GM18868 (cell line): ENCODE measurements around the gene DHRS7.

Experiments used
- ATAC-seq: cut with Tn5 transposase; IDR thresholded peaks from one replicate; pipeline ENCODE4 v1.9.1; 2021; ENCODE audit warnings: mild to moderate bottlenecking, moderate library complexity; ENCODE audit not compliant: unreplicated experiment

DHRS7 gene

GRCh38 chr14:60164712-60165546 lies at the start of gene DHRS7:
Gene DHRS7, minus strand, starts transcription at chr14:60165398. Its CDS starts 89 bp downstream, at chr14:60165309.
- peak; percentile 84 for ATAC-seq

GRCh38 chr14:60214415-60215126 lies 49.4 kb upstream of the DHRS7 start:
- no peak for ATAC-seq

GRCh38 chr14:60214003-60214402 lies 48.8 kb upstream of the DHRS7 start:
- no peak for ATAC-seq

GRCh38 chr14:60212503-60213371 lies 47.5 kb upstream of the DHRS7 start:
- peak; percentile 93 for ATAC-seq

- no peak for ATAC-seq
Observed at GRCh38 chr14:60211153-60211552, 46.0 kb upstream of the DHRS7 start.

- no peak for ATAC-seq
Observed at GRCh38 chr14:60210703-60211102, 45.5 kb upstream of the DHRS7 start.

- peak; percentile 55 for ATAC-seq
Observed at GRCh38 chr14:60206837-60207533, 41.8 kb upstream of the DHRS7 start.

GRCh38 chr14:60206249-60206670 lies 41.1 kb upstream of the DHRS7 start:
- ATAC-seq = no peak

GRCh38 chr14:60204843-60205774 lies 39.9 kb upstream of the DHRS7 start:
- peak; percentile 45 for ATAC-seq

- peak; percentile 71 for ATAC-seq
Observed at GRCh38 chr14:60204104-60204842, 39.1 kb upstream of the DHRS7 start.

- no peak for ATAC-seq
Observed at GRCh38 chr14:60199321-60199720, 34.1 kb upstream of the DHRS7 start.

- no peak for ATAC-seq
Observed at GRCh38 chr14:60197629-60198303, 32.6 kb upstream of the DHRS7 start.

GRCh38 chr14:60196291-60196690 lies 31.1 kb upstream of the DHRS7 start:
- no peak for ATAC-seq

- ATAC-seq = peak; percentile 82
Observed at GRCh38 chr14:60195179-60195810, 30.1 kb upstream of the DHRS7 start.

GRCh38 chr14:60189923-60190840 lies 25.0 kb upstream of the DHRS7 start:
- peak; percentile 67 for ATAC-seq

GRCh38 chr14:60188696-60189095 lies 23.5 kb upstream of the DHRS7 start:
- ATAC-seq = no peak

- no peak for ATAC-seq
Observed at GRCh38 chr14:60188115-60188514, 22.9 kb upstream of the DHRS7 start.
